Spleen (tissue), 11 donors: ENCODE measurements around the gene PHIP. TPM values are rescaled to one million over a fixed set of nuclear protein-coding genes. Genes with fewer than 3 reads are reported as not detected.

Experiments
- DNase-seq: peaks from one replicate; pipeline ENCODE4 v3.0.0-alpha.2; 2020
- H3K27ac ChIP-seq, 8 donors: fragments of 200-600 bp; sonication (generic) in 7 of 8; 1 replicate in 4 of 8; 2 replicates in 4 of 8; pipeline versions ENCODE4 v1.5.0 to v1.8.0; 2016 to 2021; ENCODE audit warnings: inconsistent platforms in 4 of 8, mild to moderate bottlenecking in 4 of 8, moderate library complexity in 1 of 8
- H3K27me3 ChIP-seq, 7 donors: fragments of 200-600 bp; sonication (generic) in 6 of 7; replicated peaks in 1 of 7; 1 replicate in 4 of 7; 2 replicates in 3 of 7; pipeline versions ENCODE4 v1.5.0 to v1.8.0; 2016 to 2021; ENCODE audit warnings: inconsistent platforms in 3 of 7, mild to moderate bottlenecking in 1 of 7
- H3K36me3 ChIP-seq, 6 donors: fragments of 200-600 bp; sonication (generic) in 5 of 6; 1 replicate in 4 of 6; 2 replicates in 2 of 6; pipeline versions ENCODE4 v1.5.0 to v1.8.0; 2016 to 2021; ENCODE audit warnings: inconsistent platforms in 2 of 6
- H3K4me1 ChIP-seq, 6 donors: fragments of 200-600 bp; sonication (generic) in 5 of 6; 1 replicate in 3 of 6; 2 replicates in 3 of 6; pipeline versions ENCODE4 v1.5.0 to v1.8.0; 2016 to 2021; ENCODE audit warnings: inconsistent platforms in 3 of 6
- H3K4me3 ChIP-seq, 8 donors: fragments of 200-600 bp; sonication (generic) in 7 of 8; 1 replicate in 4 of 8; 2 replicates in 4 of 8; pipeline versions ENCODE4 v1.5.0 to v1.8.0; 2016 to 2021; ENCODE audit warnings: inconsistent platforms in 4 of 8, mild to moderate bottlenecking in 4 of 8, moderate library complexity in 2 of 8
- H3K9me3 ChIP-seq, 8 donors: fragments of 200-600 bp; sonication (generic) in 7 of 8; 1 replicate in 4 of 8; 2 replicates in 4 of 8; pipeline versions ENCODE4 v1.5.0 to v1.8.0; 2016 to 2021; ENCODE audit warnings: inconsistent platforms in 4 of 8
- POLR2A ChIP-seq, 3 donors: fragments of 450-650 bp; IDR thresholded peaks; one replicate each; pipeline ENCODE4 v1.5.1; 2017; ENCODE audit warnings: antibody characterized with exemption in 3 of 3, mild to moderate bottlenecking in 1 of 3
- POLR2AphosphoS5 ChIP-seq, 3 donors: sonication (generic); formaldehyde crosslinking; IDR thresholded peaks; one replicate each; pipeline ENCODE4 v1.5.1; 2017; ENCODE audit warnings: antibody characterized with exemption in 3 of 3
- WGBS, 5 donors: extraction: QIAGEN DNeasy Blood & Tissue Kit in 3 of 5; methylation state at CpG; one replicate each; pipeline versions ENCODE4 v1.1.5 to v1.1.7; 2013 to 2018; 5-methylcytosine and 5-hydroxymethylcytosine counted together
- intact Hi-C: fragments of 100-400 bp; cut with DNase I; formaldehyde crosslinking; loops from one replicate; pipeline ENCODE4 v1.15.0; 2023; ENCODE audit warnings: low total_unique reads
- polyA plus RNA-seq, 3 donors: library from polyadenylated mRNA; stranded (reverse); fragments of 200-250 nt; gene quantifications; one replicate each; pipeline ENCODE4 v1.2.1, GENCODE V29; 2013
- total RNA-seq, 7 donors: library from RNA; depleted of rRNA in 3 of 7; stranded (reverse); fragments of >200 nt in 3 of 7; fragmentation: NEBNext Ultra II Directional in 4 of 7; extraction: Animal tissue kit (Norgen Biotek cat#: 25700) in 4 of 7; gene quantifications; one replicate each; pipeline versions ENCODE4 v1.1.0 to v1.2.1, GENCODE V29; 2016 to 2021
- TF ChIP-seq, protein P1 (sequence below), 11 experiments: fragments of 200-600 bp in 7 of 11; fragments of 450-650 bp in 4 of 11; sonication (generic) in 4 of 11; IDR thresholded peaks in 8 of 11; conservative IDR thresholded peaks in 3 of 11; 1 replicate in 7 of 11; 2 replicates in 4 of 11; pipeline versions ENCODE4 v1.4.0 to v1.8.0; 2016 to 2021; ENCODE audit warnings: antibody characterized with exemption in 11 of 11, inconsistent platforms in 4 of 11, mild to moderate bottlenecking in 1 of 11
- donor health status: healthy with polysubstance abuse.
- donor health status: DM: no; HTN: no; CAD: no; lungs with moderate emphysema.
- donor health status: DM: no; HTN: no; CAD: no.
- donor health status: Bipolar disorder and iron deficiency.
- donor health status: healthy.
- donor health status: DM: no; HTN: no; CAD: no.
- donor health status: DM: yes; HTN: yes; CAD: no.

Gene PHIP
- total and polyA plus RNA-seq, 10 donors: 7.8 to 51.3 (median 35.9) TPM

DNA sequence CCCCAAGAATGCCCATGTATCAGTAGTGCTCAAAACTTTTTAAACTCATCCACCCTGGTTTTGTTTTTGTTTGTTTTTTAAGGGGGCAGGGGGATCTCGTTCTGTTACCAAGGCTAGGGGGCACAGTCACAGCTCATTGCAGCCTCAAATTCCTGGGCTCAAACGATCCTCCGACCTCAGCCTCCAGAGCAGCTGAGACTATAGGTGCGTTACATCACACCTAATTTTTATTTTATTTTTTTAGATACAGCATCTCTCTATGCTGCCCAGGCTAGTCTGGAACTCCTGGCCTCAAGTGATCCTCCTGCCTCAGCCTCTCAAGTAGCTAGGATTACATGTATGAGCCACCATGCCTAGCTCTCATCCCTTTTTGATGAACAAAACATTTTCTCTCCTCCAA lies 11.2 kb downstream of the PHIP start:
- H3K27me3 ChIP-seq: no peaks in the 10 kb centered on the region
- no peak for DNase-seq
- H3K27ac ChIP-seq: no peak overlapping the region
- H3K4me3 ChIP-seq: no peak overlapping the region
- H3K9me3 ChIP-seq: no peaks in the 10 kb centered on the region
- intact Hi-C loops: no loop called here
- H3K4me1 ChIP-seq: peaks cover 0 to 93% (median 31%) of the 10 kb centered on the region in 6 donors
- 93 to 97% (median 96%) methylated on average over 4 of the region's 4 CpGs for WGBS, 5 donors
- no peak for TF ChIP-seq POLR2A (IDR thresholded peaks at IDR 0.05)
- no peak for TF ChIP-seq POLR2AphosphoS5 (IDR thresholded peaks at IDR 0.05)
- TF ChIP-seq, protein P1, sequence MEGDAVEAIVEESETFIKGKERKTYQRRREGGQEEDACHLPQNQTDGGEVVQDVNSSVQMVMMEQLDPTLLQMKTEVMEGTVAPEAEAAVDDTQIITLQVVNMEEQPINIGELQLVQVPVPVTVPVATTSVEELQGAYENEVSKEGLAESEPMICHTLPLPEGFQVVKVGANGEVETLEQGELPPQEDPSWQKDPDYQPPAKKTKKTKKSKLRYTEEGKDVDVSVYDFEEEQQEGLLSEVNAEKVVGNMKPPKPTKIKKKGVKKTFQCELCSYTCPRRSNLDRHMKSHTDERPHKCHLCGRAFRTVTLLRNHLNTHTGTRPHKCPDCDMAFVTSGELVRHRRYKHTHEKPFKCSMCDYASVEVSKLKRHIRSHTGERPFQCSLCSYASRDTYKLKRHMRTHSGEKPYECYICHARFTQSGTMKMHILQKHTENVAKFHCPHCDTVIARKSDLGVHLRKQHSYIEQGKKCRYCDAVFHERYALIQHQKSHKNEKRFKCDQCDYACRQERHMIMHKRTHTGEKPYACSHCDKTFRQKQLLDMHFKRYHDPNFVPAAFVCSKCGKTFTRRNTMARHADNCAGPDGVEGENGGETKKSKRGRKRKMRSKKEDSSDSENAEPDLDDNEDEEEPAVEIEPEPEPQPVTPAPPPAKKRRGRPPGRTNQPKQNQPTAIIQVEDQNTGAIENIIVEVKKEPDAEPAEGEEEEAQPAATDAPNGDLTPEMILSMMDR (IDR thresholded peaks at IDR 0.05 in 8 of 11, conservative IDR thresholded peaks at IDR 0.05 in 3 of 11): no peak
- peaks cover 0 to 19% (median 0%) of the 10 kb centered on the region in 6 donors for H3K36me3 ChIP-seq

DNA sequence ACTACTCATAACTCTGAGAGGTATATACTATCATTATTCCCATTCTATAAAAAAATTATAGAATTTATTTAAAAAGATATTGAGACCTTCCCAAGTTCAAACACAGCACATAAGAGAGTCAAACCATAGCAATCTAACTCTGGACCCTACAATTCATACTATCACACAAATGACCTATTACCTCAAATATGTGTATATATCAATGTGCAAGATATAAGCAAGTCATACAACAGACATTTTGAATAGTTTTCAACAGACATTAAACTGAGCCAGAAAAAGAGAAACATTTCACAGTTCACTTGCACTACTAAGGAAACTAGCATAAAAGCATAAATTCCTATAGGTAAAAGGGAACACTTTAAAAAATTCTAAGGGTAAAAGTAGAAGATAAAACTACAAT lies 11.7 kb downstream of the PHIP start:
- Histone ChIP-seq H3K4me1 (peaks cover 0 to 92% (median 26%) of the 10 kb centered on the region in 6 donors), H3K36me3 (peaks cover 0 to 19% (median 0%) of the 10 kb centered on the region in 6 donors), H3K9me3 (no peaks in the 10 kb centered on the region), H3K27me3 (no peaks in the 10 kb centered on the region), H3K27ac (no peak overlapping the region), H3K4me3 (no peak overlapping the region)
- DNase-seq: no peak
- intact Hi-C loops: no loop called here
- TF ChIP-seq POLR2AphosphoS5 (IDR thresholded peaks at IDR 0.05): no peak
- TF ChIP-seq, protein P1 (IDR thresholded peaks at IDR 0.05 in 8 of 11, conservative IDR thresholded peaks at IDR 0.05 in 3 of 11): no peak
- no peak for TF ChIP-seq POLR2A (IDR thresholded peaks at IDR 0.05)

DNA sequence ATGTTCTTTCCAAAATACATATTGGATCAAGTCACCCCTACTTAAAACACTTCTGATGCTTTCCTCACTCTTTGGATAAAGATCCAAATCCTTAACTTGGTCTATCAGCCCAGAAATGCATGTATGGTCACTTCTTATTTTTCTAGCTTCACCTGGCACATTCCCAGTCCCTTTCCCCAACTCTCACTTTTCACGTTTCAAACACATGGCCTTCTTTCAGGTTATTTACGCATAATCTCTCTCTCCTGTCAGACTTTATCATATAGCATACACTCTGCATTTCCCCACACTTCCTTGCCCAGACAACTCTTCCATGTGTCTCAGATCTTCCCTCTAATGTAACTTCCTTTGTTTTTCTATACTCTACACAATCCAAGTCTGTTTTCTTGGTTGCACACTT lies 12.8 kb downstream of the PHIP start:
- no peak for DNase-seq
- 54 to 78% (median 69%) methylated on average over 2 of the region's 2 CpGs for WGBS, 5 donors
- TF ChIP-seq POLR2A (IDR thresholded peaks at IDR 0.05) (no peak), POLR2AphosphoS5 (IDR thresholded peaks at IDR 0.05) (no peak)
- TF ChIP-seq, protein P1 (IDR thresholded peaks at IDR 0.05 in 8 of 11, conservative IDR thresholded peaks at IDR 0.05 in 3 of 11): no peak
- H3K27ac ChIP-seq: no peak overlapping the region
- intact Hi-C loops: no loop called here
- no peaks in the 10 kb centered on the region for H3K9me3 ChIP-seq
- H3K4me1 ChIP-seq: peaks cover 0 to 88% (median 16%) of the 10 kb centered on the region in 6 donors
- peaks cover 0 to 29% (median 4%) of the 10 kb centered on the region in 6 donors for H3K36me3 ChIP-seq
- no peak overlapping the region for H3K4me3 ChIP-seq
- H3K27me3 ChIP-seq: no peaks in the 10 kb centered on the region

DNA sequence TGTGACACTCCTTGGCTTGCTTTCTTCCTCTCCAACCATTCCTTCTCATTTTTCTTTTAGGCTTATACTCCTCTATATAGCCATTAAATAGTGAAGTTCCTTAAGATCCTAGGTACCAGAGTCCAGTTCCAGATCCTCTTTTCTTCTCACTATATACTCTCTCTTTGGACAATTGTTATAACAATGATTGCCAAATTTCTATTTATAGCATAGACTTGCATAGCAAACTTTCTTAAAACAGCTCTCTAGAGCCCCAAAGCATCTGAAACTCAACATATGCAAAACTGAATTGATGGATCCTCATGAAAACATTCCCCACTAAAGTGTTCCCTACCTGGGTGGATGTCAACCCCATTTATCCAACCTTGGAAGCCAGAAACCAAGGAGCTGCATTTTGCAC lies 13.4 kb downstream of the PHIP start:
- H3K27me3 ChIP-seq: no peaks in the 10 kb centered on the region
- H3K4me1 ChIP-seq: peaks cover 0 to 82% (median 11%) of the 10 kb centered on the region in 6 donors
- H3K36me3 ChIP-seq: peaks cover 0 to 35% (median 10%) of the 10 kb centered on the region in 6 donors
- H3K9me3 ChIP-seq: no peaks in the 10 kb centered on the region
- no peak for TF ChIP-seq POLR2A (IDR thresholded peaks at IDR 0.05)
- no peak for TF ChIP-seq POLR2AphosphoS5 (IDR thresholded peaks at IDR 0.05)
- TF ChIP-seq, protein P1 (IDR thresholded peaks at IDR 0.05 in 8 of 11, conservative IDR thresholded peaks at IDR 0.05 in 3 of 11): no peak
- no peak overlapping the region for H3K27ac ChIP-seq
- H3K4me3 ChIP-seq: no peak overlapping the region
- intact Hi-C loops: no loop called here
- DNase-seq: no peak
